ENCODE measurements around the gene SAFB2. TPM values are rescaled to one million over a fixed set of nuclear protein-coding genes. Genes with fewer than 3 reads are reported as not detected.

The SAFB2 gene
- total RNA-seq, 1 experiment from 2014 or later: 76.1 TPM

GRCh38 chr19:5605362-5605761 is 17.2 kb downstream of the SAFB2 start:
- Histone ChIP-seq H2AFZ (ENCODE audit: low read length) (no peak overlapping the region), H3K27ac (ENCODE audit: insufficient read length, low read depth, low read length) (no peak overlapping the region), H4K91ac (ENCODE audit: insufficient read length, low read depth, low read length) (no peak overlapping the region), H2BK12ac (ENCODE audit: insufficient read length, low read depth, low read length) (no peak overlapping the region), H4K5ac (ENCODE audit: insufficient read length, low read depth, low read length) (no peak overlapping the region), H3T11ph (ENCODE audit: low read length) (no peak overlapping the region), H3K9ac (ENCODE audit: extremely low read depth, insufficient read length, low read length) (no peak overlapping the region), H2BK15ac (ENCODE audit: low read depth, low read length) (no peak overlapping the region), H3K4me2 (ENCODE audit: insufficient read depth, insufficient read length, low read length) (no peak overlapping the region), H3K27me3 (ENCODE audit: insufficient read depth, low read length) (no peaks in the 10 kb centered on the region), H3K79me1 (ENCODE audit: insufficient read depth, low read depth, low read length, poor library complexity, severe bottlenecking) (peaks cover 2% of the 10 kb centered on the region), H3K23ac (ENCODE audit: insufficient read length, low read depth, low read length) (no peak overlapping the region), H2BK20ac (ENCODE audit: low read depth, low read length, poor library complexity, severe bottlenecking) (no peak overlapping the region), H3K9me3 (ENCODE audit: control insufficient read depth, low read depth, low read length) (no peaks in the 10 kb centered on the region), H2AK5ac (ENCODE audit: insufficient read length, low read length) (no peak overlapping the region), H3K23me2 (ENCODE audit: insufficient read length, low read depth, low read length, poor library complexity, severe bottlenecking) (no peaks in the 10 kb centered on the region), H2BK5ac (ENCODE audit: insufficient read length, low read length) (no peak overlapping the region), H4K8ac (replicated peaks; ENCODE audit: insufficient read length, low read depth, low read length) (no peak overlapping the region), H3K79me2 (ENCODE audit: insufficient read depth, low read length) (no peaks in the 10 kb centered on the region; the same call in 1 of the 2 replicates), H3K56ac (ENCODE audit: insufficient read length, low read depth, low read length) (no peak overlapping the region), H3K18ac (ENCODE audit: insufficient read length, low read depth, low read length) (no peak overlapping the region), H2BK120ac (ENCODE audit: low read depth, low read length, poor library complexity, severe bottlenecking) (no peak overlapping the region), H3K4ac (ENCODE audit: low read depth, low read length) (no peak overlapping the region), H3K4me1 (ENCODE audit: insufficient read depth, low read length) (no peaks in the 10 kb centered on the region), H4K20me1 (ENCODE audit: control insufficient read depth, insufficient read depth, insufficient read length) (no peaks in the 10 kb centered on the region), H3K14ac (ENCODE audit: insufficient read depth, low read length) (no peak overlapping the region)
- Mint-ChIP-seq H3K36me3 (ENCODE audit: insufficient read depth in 1 of 3, low read depth in 3 of 3) (peaks cover 33 to 92% (median 83%) of the 10 kb centered on the region in 3 experiments; a peak in 6 of 7 replicates), H3K27me3 (ENCODE audit: low read depth) (no peaks in the 10 kb centered on the region), H3K9me3 (no peaks in the 10 kb centered on the region), H3K27ac (no peak overlapping the region; a peak in 1 of 7 replicates), H3K4me1 (no peaks in the 10 kb centered on the region), H3K4me3 (no peak overlapping the region)
- no peak for TF ChIP-seq CTCF (conservative IDR thresholded peaks at IDR 0.05)
- WGBS (ENCODE audit: extremely low coverage, insufficient read length, low lambda C conversion rate): no CpG with 5 or more reads among the region's 3 CpGs
- DNase-seq: no peak
